Upper lobe of left lung (tissue), 6 donors: ENCODE results near the gene BEX5. TPM values are rescaled to one million over a fixed set of nuclear protein-coding genes. Genes with fewer than 3 reads are reported as not detected.
"Not testable (repeated sequence)": the region's sequence is repeated elsewhere in the genome, so short reads cannot be mapped to it uniquely, and the experiment has no call there.

Experiments used
- ATAC-seq, 2 donors: fragments of 200-7000 bp; cut with Tn5 transposase; one replicate each; pipeline ENCODE4 v1.9.1; 2022; ENCODE audit warnings: mild to moderate bottlenecking in 2 of 2, moderate library complexity in 2 of 2; ENCODE audit not compliant: low FRiP score in 2 of 2
- DNase-seq, 2 donors: peaks; one replicate each; pipeline ENCODE4 v3.0.0-alpha.2; 2019 to 2020
- H3K27ac ChIP-seq, 4 donors: fragments of 200-600 bp; sonication (generic); one replicate each; pipeline ENCODE4 v1.5.1; 2016 to 2019
- H3K27me3 ChIP-seq, 4 donors: fragments of 200-600 bp; sonication (generic); one replicate each; pipeline ENCODE4 v1.5.1; 2017 to 2019
- H3K36me3 ChIP-seq, 4 donors: fragments of 200-600 bp; sonication (generic); one replicate each; pipeline ENCODE4 v1.5.1; 2016 to 2019
- H3K4me1 ChIP-seq, 4 donors: fragments of 200-600 bp; sonication (generic); one replicate each; pipeline ENCODE4 v1.5.1; 2018 to 2019
- H3K4me3 ChIP-seq, 4 donors: fragments of 200-600 bp; sonication (generic); one replicate each; pipeline ENCODE4 v1.5.1; 2017 to 2019; ENCODE audit warnings: mild to moderate bottlenecking in 2 of 4, moderate library complexity in 1 of 4
- H3K9me3 ChIP-seq, 4 donors: fragments of 200-600 bp; sonication (generic); one replicate each; pipeline ENCODE4 v1.5.1; 2018 to 2019
- EP300 ChIP-seq, 4 donors: sonication (generic); formaldehyde crosslinking; IDR thresholded peaks; one replicate each; pipeline ENCODE4 v1.5.1; 2017; ENCODE audit warnings: antibody characterized with exemption in 4 of 4, control low read depth in 2 of 4
- POLR2A ChIP-seq, 4 donors: fragments of 450-650 bp; IDR thresholded peaks; one replicate each; pipeline ENCODE4 v1.5.1; 2016 to 2017; ENCODE audit warnings: antibody characterized with exemption in 4 of 4, mild to moderate bottlenecking in 2 of 4
- POLR2AphosphoS5 ChIP-seq, 2 donors: sonication (generic); formaldehyde crosslinking; IDR thresholded peaks; one replicate each; pipeline ENCODE4 v1.5.1; 2017; ENCODE audit warnings: antibody characterized with exemption in 2 of 2
- WGBS, 2 donors: methylation state at CpG; one replicate each; pipeline ENCODE4 v1.1.5; 2017 to 2018; 5-methylcytosine and 5-hydroxymethylcytosine counted together
- total RNA-seq, 6 donors: library from RNA; depleted of rRNA in 4 of 6; stranded (reverse); fragments of >200 nt in 4 of 6; gene quantifications; one replicate each; pipeline versions ENCODE4 v1.1.0 to v1.2.1, GENCODE V29; 2016 to 2021
- TF ChIP-seq, protein P1 (sequence below), 6 experiments: fragments of 450-650 bp in 4 of 6; fragments of 200-600 bp in 2 of 6; sonication (generic) in 2 of 6; IDR thresholded peaks; one replicate each; pipeline ENCODE4 v1.5.1; 2016 to 2019; ENCODE audit warnings: antibody characterized with exemption in 6 of 6
- donor health status: DM: no; HTN: no; CAD: no; lungs with moderate emphysema.
- donor health status: DM: no; HTN: yes; CAD: no; lungs with severe emphysema.

The BEX5 gene
- total RNA-seq: 1 to 10 TPM; 2.1 to 7.1 (median 5.3) TPM

DNA sequence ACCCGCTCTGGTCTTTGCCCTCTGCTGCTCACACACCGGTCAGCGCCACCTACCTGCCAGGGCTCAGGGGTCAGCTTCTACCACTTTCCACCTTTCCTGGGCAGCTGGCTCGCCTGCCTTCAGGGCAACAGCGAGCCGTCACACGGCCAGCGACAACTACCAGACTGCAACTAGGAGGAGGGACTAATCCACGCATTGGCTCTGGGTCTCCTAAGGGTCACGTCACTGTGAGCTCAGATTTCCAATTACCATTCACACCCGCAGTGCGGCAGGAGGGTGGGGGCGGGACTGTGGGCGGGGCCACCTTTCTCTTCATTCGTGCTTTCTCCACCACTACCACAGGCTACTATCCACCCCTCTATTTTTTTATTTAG, at the start of gene BEX5:
TSS of gene BEX5 (minus strand) at position 172 of the 374 bp plus-strand sequence. CDS start 1,712 bp downstream, outside the sequence.
- Histone ChIP-seq H3K36me3 (no peaks in the 10 kb centered on the region), H3K4me3 (peak within 1 kb of the TSS in 3 of 4 donors; percentile 41 to 53 (median 47)), H3K27me3 (no peaks in the 10 kb centered on the region), H3K9me3 (no peaks in the 10 kb centered on the region), H3K4me1 (peaks cover 0 to 4% (median 0%) of the 10 kb centered on the region in 4 donors), H3K27ac (peak within 1 kb of the TSS in 2 of 4 donors; percentile 54 to 69)
- TF ChIP-seq, protein P1, sequence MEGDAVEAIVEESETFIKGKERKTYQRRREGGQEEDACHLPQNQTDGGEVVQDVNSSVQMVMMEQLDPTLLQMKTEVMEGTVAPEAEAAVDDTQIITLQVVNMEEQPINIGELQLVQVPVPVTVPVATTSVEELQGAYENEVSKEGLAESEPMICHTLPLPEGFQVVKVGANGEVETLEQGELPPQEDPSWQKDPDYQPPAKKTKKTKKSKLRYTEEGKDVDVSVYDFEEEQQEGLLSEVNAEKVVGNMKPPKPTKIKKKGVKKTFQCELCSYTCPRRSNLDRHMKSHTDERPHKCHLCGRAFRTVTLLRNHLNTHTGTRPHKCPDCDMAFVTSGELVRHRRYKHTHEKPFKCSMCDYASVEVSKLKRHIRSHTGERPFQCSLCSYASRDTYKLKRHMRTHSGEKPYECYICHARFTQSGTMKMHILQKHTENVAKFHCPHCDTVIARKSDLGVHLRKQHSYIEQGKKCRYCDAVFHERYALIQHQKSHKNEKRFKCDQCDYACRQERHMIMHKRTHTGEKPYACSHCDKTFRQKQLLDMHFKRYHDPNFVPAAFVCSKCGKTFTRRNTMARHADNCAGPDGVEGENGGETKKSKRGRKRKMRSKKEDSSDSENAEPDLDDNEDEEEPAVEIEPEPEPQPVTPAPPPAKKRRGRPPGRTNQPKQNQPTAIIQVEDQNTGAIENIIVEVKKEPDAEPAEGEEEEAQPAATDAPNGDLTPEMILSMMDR (IDR thresholded peaks at IDR 0.05): no peak
- TF ChIP-seq POLR2A (IDR thresholded peaks at IDR 0.05): peak in 1 of 4 donors; percentile 41
- TF ChIP-seq POLR2AphosphoS5 (IDR thresholded peaks at IDR 0.05): peak in 1 of 2 donors; percentile 75
- TF ChIP-seq EP300 (IDR thresholded peaks at IDR 0.05): no peak
- DNase-seq (peak; percentile 49 to 77), ATAC-seq (peak; percentile 91 to 93)
- 0 to 18% methylated on average over 4 to 15 of the region's 15 CpGs for WGBS, 2 donors

DNA sequence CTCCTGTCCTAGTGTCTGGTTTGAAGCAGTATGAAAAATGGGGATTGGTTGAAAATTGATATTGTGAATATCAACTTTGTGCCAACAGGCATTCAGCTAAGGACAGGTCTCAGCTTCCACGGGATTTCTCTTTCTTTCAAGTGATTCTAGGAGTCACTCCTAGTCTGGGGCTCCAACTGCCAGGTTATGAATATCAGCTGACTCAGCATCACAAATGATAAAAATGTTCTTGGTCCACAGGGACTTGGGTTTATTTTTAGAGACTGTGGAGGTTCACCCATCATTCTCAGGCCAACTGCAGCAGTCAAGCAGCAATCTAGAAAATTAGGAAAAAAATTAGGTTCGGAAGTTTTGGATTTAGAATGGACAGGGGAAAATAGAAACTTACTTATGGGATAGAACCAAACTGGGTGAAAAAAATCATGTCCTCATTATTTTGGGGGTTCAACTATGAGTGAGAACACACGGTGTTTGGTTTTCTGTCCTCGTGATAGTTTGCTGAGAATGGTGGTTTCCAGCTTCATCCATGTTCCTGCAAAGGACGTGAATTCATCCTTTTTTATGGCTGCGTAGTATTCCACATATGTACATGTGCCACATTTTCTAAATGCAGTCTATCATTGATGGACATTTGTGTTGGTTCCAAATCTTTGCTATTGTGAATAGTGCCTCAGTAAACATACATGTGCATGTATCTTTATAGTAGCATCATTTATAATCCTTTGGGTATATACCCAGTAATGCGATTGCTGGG, 30.4 kb upstream of the BEX5 start:
- no peak overlapping the region for H3K4me3 ChIP-seq

DNA sequence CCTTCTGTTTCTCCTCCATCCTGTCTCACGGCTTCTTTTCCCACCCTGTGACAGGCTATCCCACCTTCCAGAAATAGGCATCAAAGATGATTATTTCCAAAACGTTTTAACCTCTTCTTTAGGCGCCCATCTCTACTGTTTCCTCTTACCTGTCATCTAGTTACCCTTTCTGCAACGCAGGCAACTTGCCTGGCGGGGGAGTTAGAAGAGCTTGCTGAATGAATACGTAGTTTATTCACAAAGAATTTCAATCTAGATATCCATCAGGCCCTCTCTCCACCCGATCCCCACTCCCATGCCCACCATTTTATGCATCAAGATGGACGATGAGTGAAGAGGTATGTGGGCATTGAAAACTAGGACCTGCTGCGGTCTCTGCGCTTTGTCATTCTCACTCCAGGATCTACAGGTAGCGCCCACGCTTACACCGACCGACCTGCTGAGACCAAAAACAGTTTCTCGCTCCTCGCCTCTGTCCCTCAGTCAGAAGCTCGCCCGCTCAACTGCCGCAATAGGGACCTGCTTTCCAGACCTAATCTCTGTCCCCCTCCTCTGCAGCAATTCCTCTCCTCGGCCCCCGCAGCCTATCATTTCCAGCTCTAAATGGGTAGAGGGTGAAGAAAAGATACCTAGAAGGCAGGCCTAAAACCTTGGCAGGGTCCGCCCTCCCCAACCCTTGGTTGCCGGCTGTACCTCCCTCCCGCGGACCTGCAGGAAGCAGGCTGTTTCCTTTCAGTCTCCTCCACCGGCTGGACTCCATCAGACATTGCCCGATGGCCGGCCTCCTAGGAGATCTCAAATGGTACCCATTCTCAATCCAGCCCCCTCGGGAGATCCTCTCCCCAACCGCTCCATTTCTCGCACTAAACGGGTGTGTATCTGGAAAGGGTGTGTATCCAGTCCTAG, 624 bp downstream of the BEX5 start:
- H3K27ac ChIP-seq: peak overlapping the region in 2 of 4 donors; percentile 54 to 69
- peak in 1 of 2 donors; percentile 21 for DNase-seq

More for the DNA sequence above, 30.4 kb upstream of the BEX5 start:
- Histone ChIP-seq H3K27ac (no peak overlapping the region), H3K9me3 (peaks cover 0 to 5% (median 0%) of the 10 kb centered on the region in 4 donors), H3K36me3 (no peaks in the 10 kb centered on the region), H3K4me1 (no peaks in the 10 kb centered on the region), H3K27me3 (no peaks in the 10 kb centered on the region)
- TF ChIP-seq POLR2A (IDR thresholded peaks at IDR 0.05) (no peak), EP300 (IDR thresholded peaks at IDR 0.05) (no peak), POLR2AphosphoS5 (IDR thresholded peaks at IDR 0.05) (no peak)
- TF ChIP-seq, protein P1 (IDR thresholded peaks at IDR 0.05): no peak
- ATAC-seq (no peak), DNase-seq (no peak)
- WGBS, 2 donors: 74 to 88% methylated on average over 7 of the region's 7 CpGs

DNA sequence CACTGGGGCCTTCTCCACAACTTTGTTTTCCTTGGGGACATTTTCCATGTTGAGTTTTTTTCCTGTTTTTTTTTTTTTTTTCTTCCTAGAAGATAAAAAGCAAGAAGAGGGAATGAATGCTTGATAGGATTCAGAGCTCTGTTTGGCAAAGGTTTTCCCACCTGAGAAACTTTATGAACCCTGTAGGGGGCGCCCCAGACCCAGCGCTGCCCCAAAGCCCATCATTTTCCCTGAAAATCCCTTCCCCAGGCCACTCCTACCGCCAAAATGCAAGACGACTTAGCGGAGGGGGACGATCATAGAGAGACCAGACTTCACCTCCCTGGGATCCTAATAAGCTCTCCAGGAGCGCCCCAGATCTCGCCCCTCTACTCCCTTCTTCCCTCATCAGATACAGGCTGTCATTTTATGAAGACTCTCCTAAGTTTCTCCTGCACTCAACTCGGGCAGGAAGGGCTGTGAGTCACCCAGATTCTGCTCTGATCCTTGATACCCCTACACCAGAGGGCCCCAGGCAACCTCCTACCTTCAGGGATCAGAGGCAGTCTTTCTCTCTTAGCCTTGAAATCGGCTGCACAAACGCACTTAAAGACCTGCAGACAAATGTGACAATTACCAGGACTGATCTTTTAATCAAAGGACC, 1.4 kb downstream of the BEX5 start:
- no peak for TF ChIP-seq POLR2AphosphoS5 (IDR thresholded peaks at IDR 0.05)
- TF ChIP-seq EP300 (IDR thresholded peaks at IDR 0.05): no peak
- no peak for TF ChIP-seq POLR2A (IDR thresholded peaks at IDR 0.05)
- TF ChIP-seq, protein P1 (IDR thresholded peaks at IDR 0.05): peak in 4 of 6 experiments; percentile 6 to 26 (median 14)
- Histone ChIP-seq H3K4me3 (peak overlapping the region in 2 of 4 donors; percentile 47 to 53), H3K9me3 (no peaks in the 10 kb centered on the region), H3K36me3 (no peaks in the 10 kb centered on the region), H3K4me1 (peaks cover 0 to 4% (median 0%) of the 10 kb centered on the region in 4 donors), H3K27me3 (peaks cover 0 to 5% (median 0%) of the 10 kb centered on the region in 4 donors), H3K27ac (no peak overlapping the region)
- ATAC-seq: no peak
- WGBS, 2 donors: 5 to 16% methylated on average over 11 of the region's 11 CpGs
- no peak for DNase-seq

More for the DNA sequence above, 624 bp downstream of the BEX5 start:
- Histone ChIP-seq H3K9me3 (no peaks in the 10 kb centered on the region), H3K4me1 (peaks cover 0 to 4% (median 0%) of the 10 kb centered on the region in 4 donors), H3K4me3 (peak overlapping the region in 3 of 4 donors; percentile 41 to 53 (median 47)), H3K36me3 (no peaks in the 10 kb centered on the region), H3K27me3 (peaks cover 0 to under 1% (median 0%) of the 10 kb centered on the region in 4 donors)
- ATAC-seq: peak; percentile 29 to 71
- 6 to 47% methylated on average over 7 to 32 of the region's 32 CpGs for WGBS, 2 donors
- TF ChIP-seq EP300 (IDR thresholded peaks at IDR 0.05) (no peak), POLR2A (IDR thresholded peaks at IDR 0.05) (no peak), POLR2AphosphoS5 (IDR thresholded peaks at IDR 0.05) (no peak)
- TF ChIP-seq, protein P1 (IDR thresholded peaks at IDR 0.05): no peak

DNA sequence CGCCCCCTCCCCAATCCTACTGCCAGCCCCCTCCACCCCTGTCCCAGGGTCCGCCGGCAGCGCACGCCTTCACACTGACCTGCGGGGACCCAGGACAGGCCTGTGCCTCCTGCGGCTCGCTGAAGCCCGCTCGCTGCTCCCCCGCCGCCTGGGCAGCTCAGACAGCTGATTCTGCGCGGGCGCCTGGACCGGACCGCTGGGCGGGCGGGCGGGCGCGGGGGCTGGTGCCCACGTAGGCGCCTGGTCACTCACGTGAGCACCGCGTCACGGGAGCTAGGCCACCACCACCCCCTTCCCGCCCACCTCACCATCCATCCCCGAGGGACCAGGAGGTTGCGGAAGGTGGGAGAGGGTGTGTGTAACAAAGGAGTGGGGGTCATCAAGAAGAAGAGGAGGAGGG, 13.5 kb downstream of the BEX5 start, which contains the start of gene TCEAL6:
TSS of gene TCEAL6 (minus strand) at position 208 of the 400 bp plus-strand sequence.
- ATAC-seq, H3K36me3 ChIP-seq, H3K4me1 ChIP-seq, H3K27ac ChIP-seq, H3K4me3 ChIP-seq, H3K27me3 ChIP-seq, H3K9me3 ChIP-seq: not testable (repeated sequence)
- WGBS, 2 donors: 58% methylated on average over 16 of the region's 31 CpGs; no CpG with 5 or more reads in 1 of the 2 donors
- DNase-seq: peak in 1 of 2 donors; percentile 41

DNA sequence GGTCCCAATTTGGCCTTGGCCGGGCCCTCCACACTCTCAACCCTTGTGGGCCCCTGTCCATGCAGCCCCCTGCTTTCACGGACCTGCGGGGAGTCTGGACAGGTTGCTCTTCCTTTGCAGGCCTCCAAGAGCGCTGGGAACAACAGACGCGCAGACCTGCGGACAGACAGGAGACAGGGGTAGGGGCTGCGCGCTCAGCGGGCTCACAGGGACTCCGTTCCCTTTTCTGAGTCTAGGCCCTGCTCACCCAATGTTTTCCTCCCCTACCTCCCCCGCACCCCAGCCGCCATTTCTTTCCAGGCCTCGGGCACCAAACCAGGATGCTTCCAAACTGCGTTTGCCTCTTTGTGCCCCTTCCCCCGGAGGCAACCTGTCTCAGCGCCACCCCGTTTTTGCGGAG, 14.1 kb downstream of the BEX5 start:
- H3K4me1 ChIP-seq, DNase-seq, H3K27ac ChIP-seq, H3K4me3 ChIP-seq, H3K36me3 ChIP-seq, ATAC-seq, H3K27me3 ChIP-seq, H3K9me3 ChIP-seq: not testable (repeated sequence)
- 14 to 53% methylated on average over 12 to 19 of the region's 19 CpGs for WGBS, 2 donors

DNA sequence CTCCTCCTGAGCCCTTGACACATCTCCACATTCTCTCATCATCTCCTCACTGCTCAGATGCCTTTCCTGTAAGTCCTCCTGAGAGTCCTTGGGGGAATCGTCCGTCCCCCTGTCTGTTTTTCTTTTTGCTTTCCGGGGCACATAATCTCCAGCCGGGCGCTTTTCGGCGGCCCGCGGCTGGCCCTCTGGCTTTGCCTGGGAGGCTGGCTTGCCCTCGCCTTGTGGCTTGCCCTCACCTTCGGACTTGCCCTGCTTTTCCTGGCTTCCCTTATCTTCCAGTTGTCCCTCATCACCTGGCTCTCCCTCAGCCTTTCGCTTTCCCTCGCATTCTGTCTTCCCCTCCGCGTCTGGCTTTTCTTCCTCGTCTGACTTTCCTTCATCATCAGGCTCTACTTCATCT, 14.9 kb downstream of the BEX5 start:
- not testable (repeated sequence) for H3K27ac ChIP-seq, H3K4me1 ChIP-seq, H3K27me3 ChIP-seq, ATAC-seq, H3K36me3 ChIP-seq, H3K9me3 ChIP-seq, H3K4me3 ChIP-seq
- DNase-seq: peak in 1 of 2 donors; percentile 13
- WGBS, 2 donors: 50 to 68% methylated on average over 16 of the region's 16 CpGs
